Activated gamma-delta T cell treated with Interleukin-2 at 50 U/mL for 16 hours (primary cell): ENCODE measurements around the gene MRNIP.

ENCODE experiments used
- DNase-seq: peaks from one replicate; pipeline ENCODE4 v3.0.0-alpha.2; 2020

MRNIP gene

GRCh38 chr5:179870403-179870903 is 11.8 kb upstream of the MRNIP start:
- DNase-seq: no peak

DNA sequence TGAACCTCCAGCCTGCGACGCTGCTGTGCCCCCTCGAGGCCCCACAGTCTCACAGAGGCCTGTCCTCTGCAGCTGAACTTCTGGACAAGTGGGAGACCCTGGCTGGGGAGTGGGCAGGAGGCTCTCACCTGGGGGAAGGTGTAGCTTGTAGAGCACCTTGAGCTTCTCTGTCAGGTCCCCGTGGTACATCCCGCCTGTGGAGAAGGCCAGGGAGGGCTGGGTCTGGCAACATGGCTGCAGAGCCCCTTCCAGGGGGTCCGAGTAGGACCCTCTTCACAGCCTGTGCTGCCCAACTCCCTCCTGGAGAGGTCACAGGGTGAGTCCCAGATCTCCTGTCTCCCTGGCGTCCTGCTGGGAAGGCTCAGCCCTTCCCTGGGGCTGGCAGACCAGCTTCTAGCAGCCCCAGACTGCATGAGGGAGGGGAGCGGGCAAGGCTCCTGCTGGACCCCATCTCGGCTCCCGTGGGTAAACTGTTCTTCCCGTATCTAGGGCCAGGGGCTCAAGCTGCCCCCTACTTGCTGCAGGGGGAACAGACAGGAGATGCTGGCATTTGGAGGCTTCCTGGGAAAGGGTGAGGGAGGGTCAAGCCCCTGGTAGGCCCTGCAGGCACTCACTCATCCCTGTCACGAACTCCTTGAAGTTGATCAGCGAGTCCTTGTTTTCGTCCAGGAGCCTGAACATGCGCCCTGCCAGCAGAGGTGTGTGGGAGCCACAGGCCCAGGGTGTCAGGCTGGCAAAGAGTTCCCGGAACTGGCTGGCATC is 11.2 kb upstream of the MRNIP start:
- no peak for DNase-seq

DNA sequence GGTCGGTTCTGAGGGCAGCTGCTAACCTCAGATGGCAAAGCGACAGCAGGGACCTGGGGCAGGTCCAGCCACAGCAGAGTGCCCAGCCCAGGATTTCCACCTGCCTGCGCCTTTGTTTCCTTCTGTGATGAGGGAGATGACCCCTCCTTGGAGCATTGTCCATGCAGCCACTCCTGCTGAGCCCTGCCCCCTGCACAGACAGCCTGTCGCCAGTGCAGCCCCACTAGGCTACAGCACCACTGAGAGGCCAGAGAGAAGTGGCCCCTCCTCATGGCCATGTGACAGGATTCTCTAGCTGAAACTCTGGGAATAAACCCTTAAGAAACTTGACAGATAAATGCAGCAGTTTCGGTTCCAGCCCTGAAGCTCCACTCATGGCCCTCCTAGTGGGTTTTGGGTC is 10.5 kb upstream of the MRNIP start:
- no peak for DNase-seq

- DNase-seq: no peak
Observed at GRCh38 chr5:179868541-179868940, 9.9 kb upstream of the MRNIP start.

DNA sequence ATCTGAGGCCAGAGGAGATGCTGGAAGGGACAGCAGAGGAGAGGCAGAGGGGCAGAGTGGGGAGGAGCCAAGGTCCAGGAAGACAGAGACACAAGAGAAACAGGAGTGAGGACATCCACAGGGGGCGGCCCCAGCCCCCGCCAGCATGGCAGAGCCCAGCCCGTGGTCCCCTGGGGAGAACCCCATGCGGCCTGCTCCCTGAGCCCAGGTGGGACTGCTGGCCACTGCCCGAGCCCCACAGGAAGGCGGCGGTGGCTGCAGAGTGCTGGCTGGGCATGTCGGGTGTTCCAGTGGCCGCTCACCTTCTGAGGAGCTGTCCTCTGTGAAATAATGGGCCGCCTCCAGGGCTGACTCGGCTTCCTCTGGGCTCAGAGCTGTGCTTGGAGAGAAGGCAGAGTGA is 8.9 kb upstream of the MRNIP start:
- no peak for DNase-seq

- no peak for DNase-seq
Observed at GRCh38 chr5:179867079-179867465, 8.5 kb upstream of the MRNIP start.

GRCh38 chr5:179866241-179867078 is 7.8 kb upstream of the MRNIP start:
- no peak for DNase-seq

DNA sequence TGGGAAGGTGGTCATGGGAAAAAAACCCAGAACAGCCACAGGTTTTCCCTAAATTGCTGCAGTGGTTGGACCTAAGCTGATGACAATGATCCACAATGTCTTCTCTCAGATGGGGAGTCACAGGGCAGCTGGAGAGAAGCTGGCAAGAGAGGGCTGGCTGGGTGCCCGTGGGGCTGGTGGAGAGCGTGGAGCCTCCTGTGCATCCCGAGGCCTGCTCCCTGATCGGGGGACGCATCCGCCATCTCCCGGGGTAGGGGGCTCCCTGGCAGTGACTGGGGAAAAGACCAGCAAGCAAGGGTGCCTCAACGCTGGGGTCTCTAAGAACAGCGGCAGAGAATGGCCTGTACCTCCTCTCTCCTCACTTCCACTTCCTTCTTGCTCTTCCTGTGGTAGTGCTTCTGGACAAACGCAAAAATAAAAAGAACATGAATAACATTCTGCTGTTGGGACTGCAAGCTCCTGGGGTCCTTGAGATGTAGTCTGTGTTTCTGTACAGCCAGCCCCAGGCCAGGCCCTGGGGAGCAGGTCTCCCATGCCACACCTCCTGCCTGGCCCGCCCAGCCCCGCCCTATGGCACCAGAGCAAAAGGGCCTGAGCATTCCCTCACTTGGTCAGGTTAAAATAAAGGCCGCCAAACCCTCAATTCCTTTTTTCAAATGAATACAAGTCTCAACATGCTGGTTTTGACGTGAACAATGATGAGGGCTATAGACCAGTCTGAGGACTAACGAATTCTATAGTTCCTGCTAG is 7.0 kb upstream of the MRNIP start:
- DNase-seq: no peak

GRCh38 chr5:179864686-179865085 is 6.1 kb upstream of the MRNIP start:
- no peak for DNase-seq

DNA sequence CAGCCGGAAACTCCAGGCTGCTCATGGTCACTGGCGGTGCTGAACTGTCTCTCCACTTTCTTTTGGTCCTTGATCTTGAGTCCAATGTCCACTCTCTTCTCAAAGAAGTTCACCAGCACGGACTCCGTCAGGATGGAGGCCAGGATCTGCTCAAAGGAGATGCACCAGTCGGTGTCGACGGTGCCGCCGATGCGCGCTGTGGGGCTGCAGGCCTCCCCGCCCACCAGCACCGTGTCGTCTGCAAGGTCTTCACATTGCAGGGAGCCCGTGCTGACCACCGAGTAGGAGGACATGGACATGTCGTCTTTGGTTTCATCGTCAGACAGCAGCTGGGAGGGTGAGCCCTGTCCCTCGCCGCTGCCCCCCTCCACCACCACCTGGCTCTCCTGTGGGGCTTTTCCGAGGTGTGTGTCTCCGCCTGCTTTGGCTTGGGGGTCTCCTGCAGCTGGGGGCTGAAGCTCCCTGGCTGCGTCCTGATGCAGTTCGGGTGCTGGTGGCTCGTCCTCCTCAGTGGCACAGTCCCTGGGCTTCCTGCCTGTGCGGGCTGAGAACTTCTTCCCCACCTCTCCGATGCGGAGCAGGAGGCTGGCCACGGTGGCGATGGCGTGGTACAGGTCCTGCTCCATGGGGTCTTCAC is 5.0 kb upstream of the MRNIP start:
- DNase-seq: no peak

DNA sequence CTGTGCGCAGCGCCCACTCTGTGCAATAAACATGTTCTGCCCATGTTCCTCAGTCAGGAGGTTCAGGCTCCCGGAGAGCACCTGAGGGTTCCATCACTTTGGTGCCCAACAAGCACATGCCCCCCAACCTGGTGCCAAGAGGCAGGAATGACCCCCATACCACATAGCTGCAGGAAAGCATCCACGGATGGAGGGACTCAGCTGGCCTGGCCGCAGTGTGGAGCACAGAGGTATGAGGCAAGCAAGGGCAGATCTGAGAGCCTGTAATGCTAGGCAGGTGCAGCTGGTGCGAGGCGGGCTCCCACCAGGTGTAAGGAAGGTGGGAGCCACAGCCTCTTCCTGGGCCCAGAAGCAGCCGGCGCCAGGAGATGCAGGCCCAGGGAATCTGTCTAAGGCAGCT is 4.3 kb upstream of the MRNIP start:
- DNase-seq: no peak

DNA sequence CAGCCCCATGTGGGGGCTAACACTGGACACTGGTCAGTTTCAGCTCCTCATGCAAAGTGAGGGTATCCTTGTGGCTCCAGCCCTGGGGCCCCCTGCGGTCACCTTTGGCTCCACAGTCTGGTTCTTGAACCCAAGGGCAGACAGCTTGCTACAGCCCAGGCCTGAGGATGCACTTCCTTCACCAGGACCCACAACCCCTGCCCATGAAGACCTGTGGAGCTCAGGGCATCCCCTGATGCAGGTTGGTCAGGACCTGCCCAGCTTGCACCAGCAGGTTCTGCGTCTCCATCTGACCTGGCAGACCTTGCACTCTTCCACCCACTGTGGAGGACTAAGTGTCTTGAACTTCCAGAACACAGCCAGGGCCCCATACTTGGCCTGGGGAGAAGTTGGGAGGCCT is 3.7 kb upstream of the MRNIP start:
- DNase-seq: no peak

DNA sequence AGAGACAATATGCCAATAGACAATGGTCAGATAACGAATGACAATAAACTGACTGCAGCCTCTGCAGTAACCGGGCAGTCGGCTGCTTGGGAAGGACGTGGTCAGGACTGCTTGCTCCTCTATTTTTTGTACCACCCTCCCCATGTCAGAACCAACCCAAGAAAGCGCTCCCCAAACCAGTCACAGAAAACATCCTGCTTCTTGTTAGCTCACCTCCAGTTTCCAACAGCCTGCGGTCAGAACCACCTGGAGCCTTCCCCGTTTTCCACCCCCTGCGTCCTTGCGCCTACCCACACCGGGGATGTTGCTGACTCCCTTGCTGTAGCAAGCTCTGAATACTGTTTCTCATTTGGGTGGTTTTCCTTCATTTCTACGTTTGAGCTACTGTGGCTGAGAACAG is 1.7 kb upstream of the MRNIP start:
- DNase-seq: no peak

DNA sequence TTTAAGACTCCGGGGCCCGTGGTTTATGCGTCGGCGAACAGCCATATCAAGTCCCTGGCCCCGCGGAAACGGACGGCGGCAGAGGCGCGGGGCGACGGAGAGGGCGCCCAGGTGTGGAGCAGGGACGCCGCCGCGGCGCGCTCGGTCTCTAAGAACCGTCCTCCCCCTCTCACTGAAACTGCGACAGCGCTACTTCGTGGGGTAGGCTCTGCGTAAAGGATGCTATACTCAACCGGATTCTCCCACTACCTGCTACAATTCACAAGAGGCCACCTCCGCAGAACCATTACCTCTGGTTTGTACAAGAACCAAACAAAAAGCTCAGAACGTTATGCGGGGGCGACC is 404 bp downstream of the MRNIP start:
- DNase-seq: peak; percentile 40

- DNase-seq: no peak
Observed at GRCh38 chr5:179854356-179854755, 4.3 kb downstream of the MRNIP start.

DNA sequence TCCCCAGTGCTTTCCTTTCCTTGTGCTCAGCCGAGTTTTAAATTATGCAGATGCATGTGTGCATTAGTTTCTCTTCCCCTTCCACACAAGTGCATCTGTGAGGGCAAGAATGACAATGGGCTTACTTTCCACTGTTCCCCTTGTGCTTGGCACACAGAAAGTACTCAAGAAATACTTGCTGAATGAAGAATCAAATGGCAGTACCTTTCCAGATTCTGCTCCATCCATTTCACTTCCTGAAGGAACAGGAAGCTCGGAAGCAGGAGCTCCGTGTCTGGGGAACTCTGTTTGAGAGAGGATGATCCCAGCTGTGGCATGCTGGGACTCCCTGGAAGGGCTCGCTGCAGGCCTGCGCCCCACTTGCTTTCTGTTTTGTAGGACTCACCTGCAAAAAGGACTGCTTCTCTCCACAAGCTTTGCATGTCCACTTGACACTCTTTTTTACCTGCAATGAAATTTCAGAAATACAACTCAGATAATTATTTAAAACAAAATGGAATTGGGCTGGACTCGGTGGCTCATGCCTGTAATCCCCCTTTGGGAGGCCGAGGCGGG is 5.5 kb downstream of the MRNIP start:
- DNase-seq: no peak

- no peak for DNase-seq
Observed at GRCh38 chr5:179841621-179842020, 17.0 kb downstream of the MRNIP start.

- DNase-seq: no peak
Observed at GRCh38 chr5:179840766-179841165, 17.9 kb downstream of the MRNIP start.

- DNase-seq: no peak
Observed at GRCh38 chr5:179840321-179840720, 18.3 kb downstream of the MRNIP start.

DNA sequence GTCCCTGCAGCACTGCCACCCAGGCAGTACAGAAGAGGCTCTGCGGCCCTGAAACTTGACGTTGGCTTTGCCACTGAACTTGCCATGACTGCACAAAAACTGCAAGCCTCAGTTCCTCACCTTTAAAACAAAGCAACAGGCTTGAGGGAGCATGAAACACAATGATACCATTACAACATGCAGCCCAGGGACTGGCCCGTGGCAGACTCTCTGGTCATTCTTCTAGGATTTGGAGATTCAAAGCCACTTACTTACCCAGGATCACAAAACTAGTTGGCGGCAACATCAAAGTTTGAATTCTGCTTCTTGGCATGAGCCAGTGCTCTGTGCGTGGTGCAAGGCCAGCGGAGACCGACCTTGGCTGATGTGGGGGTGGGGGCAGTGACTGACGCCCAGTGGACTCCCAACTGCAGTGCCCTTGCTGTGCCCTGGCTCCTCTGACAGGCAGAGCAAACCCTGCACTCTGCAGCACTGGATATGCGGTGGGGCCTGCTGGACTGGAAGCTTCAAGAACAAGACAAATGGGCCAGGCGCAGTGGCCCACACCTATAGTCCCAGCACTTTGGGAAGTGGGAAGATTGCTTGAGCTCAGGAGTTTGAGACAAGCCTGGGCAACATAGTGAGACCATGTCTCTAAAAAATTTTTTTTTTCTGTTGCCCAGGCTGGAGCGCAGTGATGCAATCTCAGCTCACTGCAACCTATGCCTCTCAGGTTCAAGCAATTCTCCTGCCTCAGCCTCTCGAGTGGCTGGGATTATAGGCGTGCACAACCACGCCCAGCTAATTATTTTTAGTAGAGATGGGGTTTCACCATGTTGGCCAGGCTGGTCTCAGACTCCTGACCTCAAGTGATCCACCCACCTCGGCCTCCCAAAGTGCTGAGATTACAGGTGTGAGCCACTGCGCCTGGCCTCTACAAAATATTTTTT is 19.0 kb downstream of the MRNIP start:
- DNase-seq: no peak
